ENCODE measurements around the gene LSM8.
"Not testable (repeated sequence)": the region's sequence is repeated elsewhere in the genome, so short reads cannot be mapped to it uniquely, and the experiment has no call there.

The LSM8 gene

DNA sequence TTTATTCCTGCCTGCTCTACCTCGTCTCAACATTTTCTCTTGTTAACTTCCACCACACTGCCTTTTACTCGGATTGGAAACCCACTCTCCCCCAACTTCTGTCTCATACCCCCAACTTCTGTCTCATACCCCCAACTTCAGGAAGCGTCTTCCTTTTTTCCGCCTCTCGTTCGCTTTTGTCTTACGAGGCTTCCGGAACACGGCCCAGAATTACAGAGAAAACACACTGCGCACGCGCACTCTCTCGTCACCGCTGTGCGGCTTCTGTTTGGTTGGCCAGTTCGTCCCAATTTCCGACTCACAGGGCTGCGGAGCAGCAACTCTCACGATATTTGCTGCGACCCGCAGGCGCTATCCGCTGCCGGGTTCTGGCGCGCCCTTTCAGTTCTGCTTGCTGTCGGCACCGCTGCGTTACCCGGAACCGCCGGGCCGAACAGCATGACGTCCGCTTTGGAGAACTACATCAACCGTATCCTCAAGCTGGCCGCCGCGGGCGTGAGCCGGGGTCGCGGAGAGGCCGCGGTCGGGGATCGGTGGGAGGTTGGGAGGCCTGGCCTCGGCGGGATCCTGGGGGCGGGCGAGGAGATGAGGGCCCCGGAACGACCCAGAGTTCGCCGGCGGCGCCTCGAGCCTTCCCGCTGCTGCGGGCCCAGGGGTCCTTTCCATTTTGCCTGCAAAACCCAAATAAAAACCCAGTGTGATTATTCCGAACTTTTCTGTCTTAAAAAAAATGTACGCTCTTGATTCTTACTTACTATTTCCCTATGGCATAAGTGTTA, at the start of gene LSM8:
LSM8 (plus strand) TSS at position 379 of the 779 bp plus-strand sequence; CDS start at position 439, 60 bp downstream.
- DNase-seq = peak; percentile 99

DNA sequence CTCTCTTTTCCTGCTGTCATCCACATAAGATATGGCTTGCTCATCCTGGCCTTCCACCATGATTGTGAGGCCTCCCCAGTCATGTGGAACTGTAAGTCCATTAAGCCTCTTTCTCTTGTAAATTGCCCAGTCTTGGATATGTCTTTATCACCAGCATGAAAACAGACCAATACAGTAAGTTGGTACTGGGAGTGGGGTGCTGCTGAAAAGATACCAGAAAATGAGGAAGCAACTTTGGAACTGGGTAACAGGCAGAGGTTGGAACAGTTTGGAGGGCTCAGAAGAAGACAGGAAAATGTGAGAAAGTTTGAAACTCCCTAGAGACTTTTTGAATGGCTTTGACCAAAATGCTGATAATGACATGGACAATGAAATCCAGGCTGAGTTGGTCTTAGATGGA, 49.5 kb upstream of the LSM8 start:
- not testable (repeated sequence) for DNase-seq

DNA sequence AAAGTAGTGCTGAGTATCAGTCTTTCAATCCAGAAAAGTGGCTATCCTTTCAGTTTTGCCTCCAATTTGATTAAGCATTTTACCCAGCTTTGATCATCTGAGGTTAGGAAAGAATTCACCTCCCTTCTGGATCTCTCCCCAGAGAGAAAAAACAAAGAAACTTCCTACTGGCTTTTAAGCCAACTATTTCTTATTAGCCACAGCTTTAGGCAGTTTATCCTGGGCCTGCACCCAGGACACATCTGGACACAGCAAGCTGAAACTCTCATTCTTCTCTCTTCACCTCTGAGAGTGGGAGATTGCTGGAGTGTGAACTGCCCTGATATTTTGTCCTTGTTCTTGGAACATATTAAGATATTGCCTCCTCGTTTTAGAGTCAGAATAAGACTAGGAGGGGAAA, 43.5 kb upstream of the LSM8 start:
- DNase-seq = no peak

DNA sequence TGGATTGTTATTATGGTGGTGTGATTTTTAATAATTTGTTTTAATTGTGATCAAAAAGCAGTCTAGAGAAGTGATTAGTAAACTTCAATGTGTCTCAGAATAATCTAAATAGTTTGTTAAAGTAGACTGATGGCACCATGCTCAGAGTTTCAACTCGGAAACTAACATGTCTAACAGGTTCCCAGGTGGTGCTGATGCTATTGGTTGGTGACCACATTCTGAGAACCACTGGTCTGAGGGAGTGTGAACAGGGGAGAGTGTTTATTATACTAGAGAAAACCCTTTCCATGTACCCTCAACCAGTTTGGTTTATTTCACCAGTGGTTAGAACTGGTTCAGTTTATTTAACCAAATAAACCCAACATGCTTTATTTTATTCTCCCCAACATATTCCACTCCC, 42.0 kb upstream of the LSM8 start:
- no peak for DNase-seq

DNA sequence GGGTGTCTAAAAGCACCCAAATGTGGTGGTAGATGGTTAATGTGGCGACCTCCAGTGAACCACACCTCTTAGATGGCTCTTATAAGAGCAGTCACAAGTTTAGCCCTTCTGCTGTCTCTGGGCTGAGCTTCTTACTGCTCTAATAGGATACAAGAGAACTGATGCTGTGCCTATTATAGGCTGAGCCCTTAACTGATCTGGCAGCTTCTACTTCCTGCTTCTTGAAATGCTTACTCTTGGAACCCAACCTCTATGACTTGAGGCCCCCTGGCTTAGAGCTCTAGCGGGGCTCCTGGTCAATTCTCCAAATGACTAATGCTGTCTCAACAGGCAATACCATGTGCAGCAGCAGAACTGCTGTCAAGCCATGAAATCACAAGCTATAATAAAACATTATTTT, 35.0 kb upstream of the LSM8 start:
- no peak for DNase-seq

DNA sequence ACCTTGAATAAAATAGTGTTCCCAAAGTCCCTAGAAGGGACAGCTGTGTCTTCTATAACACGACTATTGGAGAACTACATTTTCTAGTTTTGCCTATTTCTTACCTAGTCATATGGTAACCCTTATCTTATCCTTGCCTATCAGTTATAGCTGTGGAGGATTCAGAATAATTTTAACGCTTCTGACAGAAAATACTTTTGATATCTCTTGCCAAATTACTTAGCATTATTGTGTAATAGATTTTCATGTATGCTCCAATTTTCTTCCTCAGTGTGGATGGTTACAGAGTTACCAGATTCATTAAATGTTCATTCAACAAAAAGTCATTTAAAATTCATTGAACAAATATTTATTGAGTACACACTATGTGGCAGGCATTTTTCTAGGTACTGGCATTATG, 34.6 kb upstream of the LSM8 start:
- no peak for DNase-seq

DNA sequence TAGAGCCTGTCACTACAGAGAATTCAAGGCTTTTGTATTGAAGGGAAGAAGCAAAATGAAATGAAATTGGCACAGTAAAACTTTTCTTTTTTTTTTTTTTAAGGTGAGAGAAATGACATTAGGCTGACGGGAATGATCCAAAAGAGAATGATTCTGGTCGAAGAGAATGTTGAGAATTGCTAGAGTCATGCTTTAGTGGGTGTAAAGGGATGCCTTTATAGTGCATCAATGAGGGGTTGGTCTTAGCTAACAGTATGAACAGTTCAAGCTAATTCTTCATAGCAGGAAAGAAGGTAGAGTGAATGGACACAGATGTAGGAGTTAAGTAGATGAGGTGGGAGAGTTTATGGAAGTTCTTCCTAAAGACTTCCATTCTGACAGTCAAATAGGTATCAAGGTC, 32.3 kb upstream of the LSM8 start:
- no peak for DNase-seq

DNA sequence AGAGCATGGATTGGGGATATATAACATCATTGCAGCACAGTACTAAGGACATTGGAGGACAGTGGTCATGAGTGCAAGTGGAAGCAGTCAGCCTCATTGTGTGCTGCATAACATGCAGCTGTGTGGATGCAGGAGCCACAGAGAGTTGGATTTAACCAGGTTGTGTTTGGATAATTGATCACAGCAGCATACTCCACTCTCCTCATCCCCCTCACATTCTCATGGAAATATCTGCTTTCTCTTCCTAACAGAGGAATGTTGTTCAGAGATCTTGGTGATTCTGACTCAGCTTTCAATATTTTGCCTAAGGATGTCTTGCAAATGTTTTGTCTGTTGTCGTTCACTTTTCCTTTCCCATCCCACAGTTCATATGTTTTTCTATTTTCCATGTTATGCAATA, 31.8 kb upstream of the LSM8 start:
- no peak for DNase-seq

DNA sequence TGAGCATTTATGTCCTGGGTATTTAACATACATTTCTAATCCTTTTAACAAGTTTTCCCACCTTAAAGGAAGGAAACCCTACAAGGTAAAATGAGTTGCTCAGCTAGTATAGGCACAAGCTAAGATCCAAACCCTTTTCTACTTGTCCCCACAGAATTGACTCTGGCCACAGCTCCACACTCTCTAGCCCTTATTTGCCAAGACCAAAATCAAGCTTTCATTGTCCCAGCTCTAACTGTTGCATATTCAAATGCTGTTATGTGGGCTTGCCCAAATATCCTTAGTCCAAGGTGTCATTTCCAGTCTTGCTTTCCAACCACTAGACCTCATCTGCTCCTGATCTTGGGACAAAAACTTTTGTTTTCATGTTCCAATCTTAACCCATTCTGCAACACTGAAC, 31.3 kb upstream of the LSM8 start:
- DNase-seq = no peak

DNA sequence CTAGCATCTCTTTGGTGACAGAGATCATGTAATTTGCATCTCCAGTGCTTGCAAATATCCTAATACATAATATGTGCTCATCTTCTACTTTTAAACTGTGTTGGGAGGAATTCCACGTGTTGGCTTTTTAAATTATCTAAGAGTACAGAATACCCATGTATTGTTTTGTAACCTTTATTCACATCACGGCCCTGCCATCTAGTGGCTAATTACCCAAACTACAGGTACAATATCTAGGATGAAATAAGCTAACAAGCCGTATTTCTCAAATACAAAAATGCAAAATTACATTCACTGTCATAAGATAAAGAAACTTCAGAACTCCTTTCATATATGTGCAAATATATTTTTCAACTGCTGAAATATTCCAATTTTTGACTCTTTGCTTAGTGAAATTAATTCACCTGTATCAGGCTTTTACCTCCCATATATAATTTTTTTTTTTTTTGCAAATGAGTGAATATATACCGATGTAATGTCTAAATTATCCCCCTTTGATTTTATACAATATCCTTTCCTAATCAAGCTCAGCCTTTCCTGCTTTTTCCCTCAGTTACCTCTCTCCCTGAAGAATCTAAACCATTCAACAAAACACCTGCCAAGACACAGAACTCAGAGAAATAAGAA, 30.3 kb upstream of the LSM8 start:
- peak; percentile 51 for DNase-seq

DNA sequence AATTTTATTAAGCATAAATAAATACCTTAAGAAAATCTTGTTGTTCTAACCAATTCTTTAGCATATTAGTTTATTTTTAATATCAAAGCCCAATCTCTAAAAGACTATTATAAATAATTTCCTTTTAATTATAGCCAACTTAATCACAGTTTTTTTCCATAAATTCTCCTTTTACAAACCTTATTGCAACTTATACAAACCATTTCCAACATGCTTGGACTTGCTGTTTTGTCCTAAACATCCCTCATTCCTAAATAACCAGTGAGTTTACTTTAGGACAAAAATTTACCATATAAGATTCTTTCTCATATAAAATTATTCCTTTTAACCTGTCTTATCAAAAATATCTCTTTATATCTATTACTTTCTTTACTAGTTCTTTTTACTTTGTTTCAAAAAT, 25.2 kb upstream of the LSM8 start:
- no peak for DNase-seq

DNA sequence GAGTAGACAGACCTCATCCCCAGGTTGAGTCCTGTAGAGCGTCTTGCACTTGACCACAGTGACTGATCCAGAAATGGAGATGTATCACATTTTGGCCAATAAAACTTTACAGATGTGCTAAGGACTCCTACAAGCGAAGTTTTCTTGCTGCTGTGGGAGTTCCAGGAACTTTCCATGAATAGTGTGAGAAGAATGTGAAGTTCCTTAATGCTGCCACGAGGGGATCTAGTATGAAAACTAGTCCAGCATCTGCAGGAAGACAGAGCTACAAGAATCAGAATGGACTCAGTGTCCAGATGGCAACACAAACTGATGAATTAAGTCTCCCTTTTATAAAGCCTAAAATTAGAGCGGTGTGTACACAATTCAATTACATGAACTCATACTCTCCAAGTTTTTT, 14.8 kb upstream of the LSM8 start:
- DNase-seq = no peak

DNA sequence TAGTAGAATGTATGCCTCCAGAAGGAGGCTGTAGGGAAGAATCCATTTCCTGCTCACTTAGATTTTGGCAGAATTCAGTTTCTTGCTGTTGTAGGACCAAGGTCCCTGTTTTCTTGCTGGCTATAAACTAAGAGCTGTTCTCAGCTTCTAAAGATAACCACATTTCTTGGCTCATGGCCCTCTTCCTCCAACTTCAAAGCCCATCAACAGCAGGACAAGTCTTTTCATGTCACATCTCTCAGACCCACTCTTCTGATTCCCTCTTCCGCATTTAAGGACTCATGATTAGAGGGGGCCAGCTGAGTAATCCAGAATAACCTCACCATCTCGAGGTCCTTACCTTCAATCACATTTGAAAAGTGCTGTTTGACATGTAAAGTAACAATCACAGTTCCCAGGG, 8.2 kb upstream of the LSM8 start:
- DNase-seq = no peak

DNA sequence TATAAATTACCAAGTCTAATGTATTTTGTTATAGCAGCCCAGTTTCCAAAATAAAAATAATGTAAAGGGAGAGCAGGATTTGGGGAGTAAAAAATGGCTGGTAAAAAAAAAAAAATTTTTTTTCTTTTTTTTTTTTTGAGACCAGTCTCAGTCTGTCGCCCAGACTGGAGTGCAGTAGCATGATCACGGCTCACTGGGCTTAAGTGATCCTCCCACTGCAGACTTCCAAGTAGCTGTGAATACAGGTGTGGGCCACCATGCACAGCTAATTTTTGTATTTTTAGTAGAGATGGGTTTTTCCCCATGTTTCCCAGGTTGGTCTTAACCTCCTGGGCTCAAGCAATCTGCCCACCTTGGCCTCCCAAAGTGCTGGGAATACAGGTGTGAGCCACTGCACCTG, 4.8 kb upstream of the LSM8 start:
- no peak for DNase-seq

DNA sequence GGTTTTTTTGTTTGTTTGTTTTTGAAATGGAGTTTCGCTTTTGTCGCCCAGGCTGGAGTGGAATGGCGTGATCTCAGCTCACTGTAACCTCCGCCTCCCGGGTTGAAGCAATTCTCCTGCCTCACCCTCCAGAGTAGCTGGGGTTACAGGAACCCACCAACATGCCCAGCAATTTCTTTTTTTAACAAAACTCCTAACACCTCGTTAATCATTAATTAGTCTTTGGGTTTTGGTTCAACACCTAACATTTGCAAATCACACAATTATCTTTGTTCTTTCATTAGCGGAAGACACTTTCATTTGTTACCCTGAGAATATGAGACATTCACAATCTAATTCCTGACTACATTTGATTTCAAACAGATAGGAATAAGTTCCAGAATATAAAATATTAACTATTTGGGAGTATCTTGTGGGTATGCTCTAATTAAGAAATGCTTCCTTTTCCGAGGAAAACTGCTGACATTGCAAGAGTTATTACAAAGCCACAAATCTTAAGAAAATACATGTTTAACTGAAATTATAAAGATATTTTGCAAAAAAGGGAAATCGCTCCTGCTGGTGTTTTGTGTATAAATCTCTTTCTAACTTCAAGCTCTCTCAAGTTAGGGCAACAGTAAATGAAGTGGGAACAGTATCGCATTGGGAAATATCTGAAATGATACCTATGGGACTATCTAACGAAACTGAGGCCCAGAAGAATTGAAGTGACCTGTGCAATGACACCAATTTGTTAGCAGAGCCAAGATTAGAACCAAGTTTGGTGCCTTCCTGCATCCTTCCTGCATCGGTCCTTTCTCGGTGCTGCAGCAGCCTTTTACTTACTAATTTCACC, 1.2 kb upstream of the LSM8 start:
- peak; percentile 43 for DNase-seq

DNA sequence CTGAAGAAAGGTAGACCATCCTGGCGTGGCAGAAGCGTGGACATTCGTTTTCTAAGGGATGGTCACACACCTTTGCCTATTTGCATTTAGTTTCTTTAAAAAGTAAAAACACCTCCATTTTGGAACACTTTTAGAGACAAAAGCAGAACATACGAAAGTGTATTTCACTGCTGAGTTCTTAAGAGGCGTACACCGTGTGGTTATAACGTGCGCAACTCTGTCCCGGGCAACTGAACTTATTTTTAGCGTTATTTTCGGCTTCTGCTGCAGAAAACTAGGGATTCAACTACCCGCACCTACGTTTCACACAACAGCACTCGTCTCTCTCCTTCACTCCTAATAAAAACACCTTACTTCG, 557 bp upstream of the LSM8 start:
- DNase-seq = no peak

DNA sequence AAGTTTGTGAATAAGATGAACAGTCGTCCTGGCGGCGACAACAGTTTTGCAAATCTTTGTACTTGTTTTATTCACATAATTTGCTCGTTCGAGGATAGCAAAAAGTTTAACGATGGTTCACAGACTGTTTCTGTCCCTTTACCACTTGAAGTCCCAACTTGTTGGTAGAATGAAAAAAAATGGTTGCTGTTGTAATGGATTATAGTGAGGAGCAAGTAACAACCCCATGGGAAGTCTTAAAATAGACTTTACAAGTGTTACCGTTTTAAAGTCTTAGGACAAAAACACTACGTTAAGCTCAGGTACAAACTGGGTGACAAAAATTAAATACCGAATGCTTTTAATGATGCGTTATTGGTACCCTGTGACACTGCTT, 589 bp downstream of the LSM8 start:
- peak; percentile 19 for DNase-seq

DNA sequence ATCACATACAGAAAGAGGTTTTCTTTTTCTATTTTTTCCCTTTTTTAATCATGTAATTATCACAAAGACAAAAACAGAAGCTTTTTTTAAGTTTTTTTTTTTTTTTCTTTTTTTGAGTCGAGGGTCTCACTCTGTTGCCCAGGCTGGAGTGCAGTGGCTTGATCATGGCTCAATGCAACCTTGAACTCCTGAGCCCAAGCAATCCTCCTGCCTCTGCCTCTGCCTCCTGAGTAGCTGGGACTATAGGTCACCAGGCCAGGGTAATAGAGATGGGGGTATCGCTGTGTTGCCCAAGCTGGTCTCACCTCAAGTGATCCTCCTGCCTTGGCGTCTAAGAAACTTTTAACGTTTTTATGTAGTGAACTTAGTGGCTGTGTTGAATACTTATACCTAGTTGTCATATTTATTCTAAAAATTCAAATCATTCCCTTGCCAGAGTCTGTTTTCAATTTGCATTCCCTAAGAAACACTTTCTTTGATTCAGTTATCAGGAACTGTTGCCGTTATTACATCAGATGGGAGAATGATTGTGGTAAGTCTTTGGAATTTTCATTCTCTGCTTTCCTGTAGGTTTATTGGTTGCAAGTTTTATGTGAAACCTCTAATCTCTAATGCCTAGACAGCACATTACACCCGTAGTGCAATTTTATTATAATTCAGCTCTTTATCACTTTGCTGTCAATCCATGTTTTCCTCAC, 1.3 kb downstream of the LSM8 start:
- no peak for DNase-seq

DNA sequence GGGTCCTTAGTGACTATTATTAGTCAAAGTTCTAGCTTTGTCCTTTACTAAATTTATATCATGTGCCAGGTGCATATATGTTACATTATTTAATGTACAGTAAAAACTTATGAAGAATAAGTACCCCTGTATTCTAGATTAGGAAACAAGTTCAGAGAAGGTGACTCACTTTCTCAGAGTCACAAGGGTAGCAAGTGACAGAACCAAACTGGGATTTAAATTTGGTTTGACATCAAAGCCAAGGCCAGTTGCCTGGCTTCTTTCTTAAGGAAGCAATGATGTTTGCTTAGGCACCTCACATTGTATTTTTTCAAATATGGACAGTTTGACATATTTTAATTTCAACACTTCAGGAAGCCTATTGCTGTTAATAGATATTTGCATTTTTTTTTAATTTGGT, 2.5 kb downstream of the LSM8 start:
- DNase-seq = no peak

DNA sequence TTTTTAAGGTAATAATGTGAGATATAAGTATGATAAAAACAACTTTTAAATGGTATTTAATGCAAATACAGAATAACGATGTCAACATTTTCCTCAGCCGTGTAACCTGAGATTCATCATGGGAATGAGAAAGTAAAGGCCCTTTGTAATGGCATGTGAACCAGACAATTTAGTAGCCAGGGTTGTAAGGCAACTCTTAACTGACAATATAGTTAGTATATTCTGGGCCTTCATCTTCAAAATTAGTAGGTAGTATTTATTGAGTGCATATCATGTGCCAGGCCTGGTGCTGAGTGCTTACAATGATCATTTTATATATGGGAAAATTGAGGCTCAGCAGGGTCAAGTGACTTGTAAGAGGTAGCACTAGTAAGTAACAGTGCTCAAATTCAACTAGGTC, 10.6 kb downstream of the LSM8 start:
- DNase-seq = no peak

DNA sequence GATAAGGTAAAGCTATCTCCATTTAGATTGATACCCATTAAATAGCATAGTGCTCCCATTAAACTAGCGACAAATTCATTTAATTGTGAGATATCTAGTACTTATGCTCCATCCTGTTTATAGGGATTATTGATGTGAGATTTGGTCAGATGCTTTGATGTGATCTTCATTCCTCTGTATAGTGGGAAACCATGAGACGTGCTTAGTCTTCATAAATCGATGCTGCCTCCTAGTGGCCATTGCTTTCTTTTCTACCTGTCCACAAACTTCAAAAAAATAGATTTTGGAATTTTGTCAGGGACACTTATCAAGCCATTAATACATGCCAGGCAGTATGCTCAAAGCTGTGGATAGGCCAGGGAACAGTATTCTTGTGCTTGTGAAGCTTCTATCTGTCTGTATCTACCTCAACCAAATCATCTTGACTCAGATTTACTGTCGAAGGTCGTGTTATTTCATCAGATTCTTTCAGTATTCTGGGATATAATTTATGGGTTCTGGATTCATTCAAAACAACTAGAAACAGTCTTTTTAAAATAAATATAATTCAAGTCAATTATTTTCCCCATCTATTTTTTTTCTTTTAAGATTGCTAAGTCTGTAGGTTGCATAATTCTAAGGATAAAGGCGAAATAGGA, 12.0 kb downstream of the LSM8 start:
- peak; percentile 69 for DNase-seq

DNA sequence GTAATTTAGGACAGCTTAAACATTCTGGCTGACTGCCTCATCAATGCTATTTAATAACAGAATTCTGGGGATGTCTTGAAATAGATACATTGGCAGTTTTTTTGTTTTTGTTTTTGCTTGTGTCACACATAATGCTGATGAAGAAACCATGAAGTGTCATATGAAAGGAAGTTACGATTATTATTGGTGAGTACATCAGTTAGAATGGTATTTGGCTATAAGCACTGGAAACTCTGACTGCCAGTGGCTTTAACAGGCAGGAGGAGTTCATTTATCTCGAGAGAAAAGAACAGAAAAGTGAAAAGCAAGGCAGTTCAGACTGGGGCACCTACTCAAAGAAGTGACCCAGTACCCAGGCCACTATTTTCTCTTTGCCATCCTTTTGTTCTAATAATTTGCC, 18.1 kb downstream of the LSM8 start:
- DNase-seq = no peak
